T-helper 2 cell (primary cell): ENCODE results near the gene OTUB1.

Source experiments
- DNase-seq, 5 experiments: peaks; one replicate each; pipeline versions ENCODE4 v3.0.0 to v3.0.0-alpha.2; 2012 to 2022

OTUB1 gene

DNA sequence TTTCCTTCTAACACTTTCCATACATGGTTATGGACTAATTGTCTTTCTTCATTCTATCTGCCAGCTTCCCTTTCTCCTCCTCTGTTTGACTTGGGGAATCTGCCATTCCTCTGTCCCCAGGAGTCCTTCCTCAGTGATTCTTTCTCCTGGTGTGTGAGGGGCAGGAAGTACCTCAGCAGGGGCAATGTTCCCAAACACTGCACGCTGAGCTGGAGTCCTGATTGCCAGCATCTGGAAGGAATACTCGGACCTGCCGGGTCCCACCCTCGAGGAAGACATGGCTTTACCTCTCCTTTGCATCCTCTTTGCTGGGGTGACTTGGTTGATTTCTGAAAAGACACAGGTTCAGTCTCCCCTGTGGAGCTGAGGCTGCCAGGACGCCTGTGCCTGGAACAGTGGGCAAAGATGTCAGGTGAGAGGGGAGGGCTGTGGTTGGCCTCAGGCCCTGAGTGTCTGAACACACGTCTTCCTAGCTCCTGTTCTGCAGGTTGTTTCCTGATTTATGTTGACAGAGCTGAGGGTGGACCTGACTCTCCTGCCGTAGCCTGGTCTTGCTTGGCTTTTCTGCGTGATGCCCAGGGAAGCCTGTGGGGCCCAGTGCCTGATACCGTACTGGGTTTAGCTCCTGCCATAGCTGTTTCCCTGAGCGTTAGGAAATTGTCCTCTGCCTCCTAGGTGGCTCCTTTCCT lies 7.5 kb upstream of the OTUB1 start:
- no peak for DNase-seq

DNA sequence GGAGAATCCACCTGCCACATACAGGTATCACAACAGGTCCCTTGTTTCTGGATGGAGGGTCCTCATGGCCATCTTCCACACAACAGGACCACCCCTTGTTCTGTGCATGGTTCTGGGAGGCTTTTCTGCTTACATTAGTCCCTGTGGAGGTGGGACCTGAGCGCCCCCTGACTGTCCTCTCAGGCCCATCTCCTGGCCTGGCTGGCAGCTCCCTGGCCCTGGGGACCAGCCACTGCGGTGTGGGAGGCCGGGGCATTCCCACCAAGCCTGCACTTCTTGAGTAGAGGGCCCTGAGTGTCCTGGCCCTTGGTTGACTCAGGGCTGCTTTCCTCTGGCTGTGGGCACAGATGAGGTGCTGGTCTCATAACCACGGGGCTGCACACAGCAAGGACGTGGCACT lies 6.8 kb upstream of the OTUB1 start:
- DNase-seq = no peak

DNA sequence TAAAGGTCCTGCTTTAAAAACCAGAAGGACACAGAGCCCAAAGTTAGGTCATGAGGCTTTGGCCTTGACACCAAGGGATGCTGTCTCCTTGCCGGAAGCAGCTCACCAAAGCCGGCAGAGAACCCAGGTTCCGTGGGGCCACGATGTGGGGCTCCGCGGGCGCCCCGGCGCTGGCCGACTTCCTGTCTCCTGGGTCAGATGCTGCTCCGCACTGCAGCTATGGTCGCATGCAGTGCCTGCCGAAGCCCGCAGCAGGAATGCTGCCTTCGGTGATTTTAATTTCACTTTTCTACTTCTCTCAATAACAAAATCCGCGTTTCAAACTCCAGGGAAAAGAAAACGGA lies 454 bp upstream of the OTUB1 start:
- peak; percentile 30 to 83 (median 63) for DNase-seq

DNA sequence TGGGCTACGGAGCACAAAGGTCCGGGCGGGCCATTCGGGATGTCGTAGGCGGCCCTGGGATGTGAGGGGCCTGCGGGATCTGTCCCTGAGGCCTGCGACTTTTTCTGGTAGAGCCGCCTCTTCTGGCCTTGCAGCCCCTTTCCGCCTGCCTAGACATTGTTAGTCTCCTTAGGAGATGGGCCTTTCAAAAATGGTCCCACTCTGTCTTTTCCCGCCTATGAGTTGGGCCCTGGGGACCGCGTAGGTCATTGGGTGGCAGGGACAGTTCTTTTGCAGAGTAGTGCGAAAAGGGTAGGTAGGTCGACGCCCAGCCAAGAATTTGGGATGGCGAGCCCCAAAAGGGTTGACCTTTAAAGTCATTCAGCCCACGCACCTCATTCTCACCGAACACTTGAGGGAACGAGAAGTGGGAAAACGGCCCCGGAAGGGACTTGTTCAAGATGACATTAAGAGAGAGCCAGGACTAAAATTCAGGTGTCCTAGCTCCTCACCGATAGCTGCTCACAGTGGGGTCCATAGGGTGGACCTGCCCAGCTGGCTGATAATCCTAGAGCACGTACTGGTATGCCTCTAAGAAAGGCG lies 785 bp downstream of the OTUB1 start:
- DNase-seq = no peak

DNA sequence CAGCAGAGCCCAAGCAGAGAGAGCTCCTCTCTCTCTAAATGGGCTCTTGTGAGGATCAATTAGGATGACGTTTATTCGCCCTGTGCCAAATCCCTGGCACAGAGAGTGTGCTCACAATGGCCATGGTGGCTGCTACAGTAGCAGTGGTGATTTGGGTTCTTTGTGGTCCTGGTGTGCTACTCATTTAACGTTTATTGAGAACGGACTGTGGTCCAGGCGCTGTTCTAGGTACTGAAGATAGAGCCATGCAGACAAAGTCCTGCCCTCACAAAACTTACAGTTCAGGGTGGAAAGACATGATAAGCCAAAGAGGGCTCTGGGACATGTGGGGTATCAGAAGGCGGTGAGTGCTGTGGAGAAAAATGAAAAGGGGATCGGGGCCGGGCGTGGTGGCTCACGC lies 5.3 kb downstream of the OTUB1 start:
- DNase-seq = no peak

DNA sequence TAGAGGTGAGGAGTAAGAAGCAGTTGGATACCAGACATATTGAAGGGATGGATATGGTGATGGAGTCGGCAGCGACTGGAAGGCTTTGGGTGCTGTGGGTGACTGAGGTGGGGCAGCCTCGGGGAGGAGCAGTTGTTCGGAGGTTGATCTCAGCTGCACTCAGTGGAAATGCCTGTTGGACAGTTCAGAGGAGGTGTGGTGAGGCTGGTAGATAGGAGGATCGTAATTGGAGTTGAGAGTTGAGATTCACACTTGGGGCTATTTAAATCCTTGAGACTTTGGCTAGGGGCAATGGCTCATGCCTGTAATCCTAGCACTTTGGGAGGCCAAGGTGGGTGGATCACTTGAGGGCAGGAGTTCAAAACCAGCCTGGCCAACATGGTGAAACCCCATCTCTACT lies 6.9 kb downstream of the OTUB1 start:
- DNase-seq = no peak

DNA sequence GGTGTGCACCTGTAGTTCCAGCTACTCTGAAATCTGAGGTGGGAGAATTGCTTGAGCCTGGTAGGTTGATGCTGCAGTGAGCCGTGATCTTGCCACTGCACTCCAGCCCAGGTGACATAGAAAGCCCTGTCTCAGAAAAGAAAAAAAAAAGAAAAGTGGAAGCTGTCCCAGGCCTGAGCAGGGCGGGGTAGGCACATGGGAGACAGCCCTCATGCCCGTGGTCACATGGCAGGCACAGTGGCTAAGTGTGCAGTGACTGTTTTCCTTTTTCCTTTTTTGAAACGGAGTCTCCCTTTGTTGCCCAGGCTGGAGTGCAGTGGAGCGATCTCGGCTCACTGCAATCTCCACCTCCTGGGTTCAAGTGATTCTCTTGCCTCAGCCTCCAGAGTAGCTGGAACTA lies 7.8 kb downstream of the OTUB1 start:
- DNase-seq = no peak

DNA sequence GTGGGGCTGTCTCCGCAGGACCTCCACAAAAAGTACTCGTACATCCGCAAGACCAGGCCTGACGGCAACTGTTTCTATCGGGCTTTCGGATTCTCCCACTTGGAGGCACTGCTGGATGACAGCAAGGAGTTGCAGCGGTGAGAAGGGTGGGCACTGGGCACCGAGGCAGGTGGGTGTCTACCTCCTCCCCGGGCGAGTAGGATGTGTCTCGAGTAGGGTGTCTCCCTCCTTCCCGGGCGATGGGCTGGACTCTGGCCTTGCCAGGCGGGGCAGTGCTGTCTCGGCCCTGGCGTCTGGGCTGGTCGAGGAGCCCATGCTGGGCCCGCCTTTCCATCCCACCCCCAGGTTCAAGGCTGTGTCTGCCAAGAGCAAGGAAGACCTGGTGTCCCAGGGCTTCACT lies 10.3 kb downstream of the OTUB1 start:
- DNase-seq = no peak

DNA sequence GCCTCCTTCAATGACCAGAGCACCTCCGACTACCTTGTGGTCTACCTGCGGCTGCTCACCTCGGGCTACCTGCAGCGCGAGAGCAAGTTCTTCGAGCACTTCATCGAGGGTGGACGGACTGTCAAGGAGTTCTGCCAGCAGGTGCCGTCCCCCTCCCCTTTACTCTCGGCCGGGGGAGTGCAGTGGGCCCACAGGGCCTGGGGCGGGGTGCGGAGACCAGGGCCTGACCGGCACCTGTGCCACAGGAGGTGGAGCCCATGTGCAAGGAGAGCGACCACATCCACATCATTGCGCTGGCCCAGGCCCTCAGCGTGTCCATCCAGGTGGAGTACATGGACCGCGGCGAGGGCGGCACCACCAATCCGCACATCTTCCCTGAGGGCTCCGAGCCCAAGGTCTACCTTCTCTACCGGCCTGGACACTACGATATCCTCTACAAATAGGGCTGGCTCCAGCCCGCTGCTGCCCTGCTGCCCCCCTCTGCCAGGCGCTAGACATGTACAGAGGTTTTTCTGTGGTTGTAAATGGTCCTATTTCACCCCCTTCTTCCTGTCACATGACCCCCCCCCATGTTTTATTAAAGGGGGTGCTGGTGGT lies 11.0 kb downstream of the OTUB1 start:
- no peak for DNase-seq

DNA sequence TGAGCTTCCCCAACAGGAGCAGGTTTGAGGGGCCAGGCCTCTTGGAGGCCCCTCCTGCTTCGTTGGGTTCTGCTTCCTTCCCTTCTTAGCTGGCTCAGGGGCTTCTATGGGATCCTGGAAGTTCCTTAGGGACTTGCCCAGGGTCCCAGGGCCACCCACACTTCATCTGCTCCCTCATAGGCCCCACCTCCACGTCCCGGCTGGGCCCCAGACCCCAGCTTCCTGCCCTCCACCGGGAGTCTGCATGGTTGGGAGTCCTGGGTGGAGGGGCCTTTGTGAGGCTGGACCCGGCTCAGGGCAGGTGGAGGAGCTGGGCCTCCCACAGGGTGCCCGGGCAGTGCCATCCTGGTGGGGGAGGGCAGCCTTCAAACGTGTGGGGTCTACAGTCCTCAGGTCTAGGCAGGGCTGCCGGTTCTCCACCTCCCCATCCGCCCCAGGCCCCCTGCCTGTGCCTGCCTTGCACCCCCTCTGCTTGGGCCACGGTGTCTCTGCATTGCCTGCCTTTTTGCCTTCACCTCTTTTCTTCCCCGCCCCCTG lies 11.6 kb downstream of the OTUB1 start:
- no peak for DNase-seq

DNA sequence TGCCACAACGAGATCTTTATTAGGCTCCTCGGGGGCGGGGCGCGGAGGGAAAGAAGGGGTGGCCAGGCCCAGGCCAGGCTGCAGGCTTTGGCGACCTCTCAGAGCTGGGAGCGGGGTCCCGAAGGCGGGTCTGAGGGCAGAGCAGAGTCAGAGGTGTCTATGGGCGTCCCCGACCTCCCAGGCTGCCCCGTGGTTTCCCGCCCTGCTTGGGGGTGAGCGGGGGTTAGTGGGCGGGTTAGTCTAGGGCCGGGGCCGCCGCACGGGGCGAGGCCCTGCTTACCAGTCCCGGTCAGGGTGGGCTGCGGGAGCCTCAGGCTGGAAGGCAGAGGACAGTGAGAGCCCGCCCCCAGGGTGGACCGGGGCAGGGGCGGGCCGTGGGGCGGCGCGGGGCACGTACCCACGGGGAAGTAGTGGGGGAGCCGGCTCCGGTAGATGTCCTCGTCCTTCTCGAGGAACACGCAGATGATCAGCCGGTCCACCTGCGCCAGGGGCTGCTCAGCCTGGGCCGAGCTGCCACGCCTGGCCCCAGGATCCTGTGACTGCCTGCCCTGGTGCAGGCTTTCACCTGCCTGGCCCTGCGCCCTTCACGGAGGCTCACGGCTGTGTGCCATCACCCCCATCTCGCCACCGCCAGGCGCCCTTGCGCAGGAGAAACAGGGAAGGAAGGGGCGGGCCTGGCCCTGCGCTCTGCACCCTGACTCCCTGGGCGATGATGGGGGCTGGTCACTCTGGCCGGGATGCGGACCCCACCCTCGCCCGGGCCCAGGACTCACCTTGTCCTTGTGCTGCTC lies 12.5 kb downstream of the OTUB1 start:
- DNase-seq = peak in 1 of 5 experiments; percentile 20

DNA sequence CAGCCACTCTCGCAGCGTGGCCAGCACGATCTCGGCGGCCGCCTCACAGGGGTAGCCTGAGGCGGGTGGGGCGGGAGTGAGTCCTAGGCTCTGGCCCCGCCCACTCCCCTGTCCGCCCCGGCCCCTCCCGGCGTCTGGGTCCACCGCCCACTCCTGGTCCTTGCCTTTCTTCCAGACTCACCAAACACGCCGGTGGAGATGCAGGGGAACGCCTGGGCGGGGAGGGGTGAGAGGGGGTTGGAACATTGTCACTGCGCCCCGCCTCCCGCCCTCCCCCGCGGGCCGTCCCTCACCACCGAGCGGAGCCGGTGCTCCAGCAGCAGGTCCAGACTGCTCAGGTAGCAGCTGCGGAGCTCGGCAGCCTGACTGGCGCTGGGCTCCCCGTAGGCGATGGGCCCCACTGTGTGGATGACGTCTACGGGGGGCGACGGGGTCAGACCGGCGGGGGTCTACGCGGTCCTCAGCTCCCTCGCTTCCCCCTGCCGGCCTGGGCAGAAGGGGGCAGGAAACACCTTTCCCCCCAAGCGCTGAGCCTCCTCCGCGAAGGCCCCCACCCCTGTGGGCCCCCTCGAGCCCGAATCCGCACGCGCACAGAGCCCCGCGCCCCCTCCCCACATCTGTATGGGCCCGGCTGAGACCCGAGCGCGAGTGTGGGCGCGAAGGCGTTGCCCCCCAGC lies 13.2 kb downstream of the OTUB1 start:
- DNase-seq = peak; percentile 32 to 58 (median 51)

DNA sequence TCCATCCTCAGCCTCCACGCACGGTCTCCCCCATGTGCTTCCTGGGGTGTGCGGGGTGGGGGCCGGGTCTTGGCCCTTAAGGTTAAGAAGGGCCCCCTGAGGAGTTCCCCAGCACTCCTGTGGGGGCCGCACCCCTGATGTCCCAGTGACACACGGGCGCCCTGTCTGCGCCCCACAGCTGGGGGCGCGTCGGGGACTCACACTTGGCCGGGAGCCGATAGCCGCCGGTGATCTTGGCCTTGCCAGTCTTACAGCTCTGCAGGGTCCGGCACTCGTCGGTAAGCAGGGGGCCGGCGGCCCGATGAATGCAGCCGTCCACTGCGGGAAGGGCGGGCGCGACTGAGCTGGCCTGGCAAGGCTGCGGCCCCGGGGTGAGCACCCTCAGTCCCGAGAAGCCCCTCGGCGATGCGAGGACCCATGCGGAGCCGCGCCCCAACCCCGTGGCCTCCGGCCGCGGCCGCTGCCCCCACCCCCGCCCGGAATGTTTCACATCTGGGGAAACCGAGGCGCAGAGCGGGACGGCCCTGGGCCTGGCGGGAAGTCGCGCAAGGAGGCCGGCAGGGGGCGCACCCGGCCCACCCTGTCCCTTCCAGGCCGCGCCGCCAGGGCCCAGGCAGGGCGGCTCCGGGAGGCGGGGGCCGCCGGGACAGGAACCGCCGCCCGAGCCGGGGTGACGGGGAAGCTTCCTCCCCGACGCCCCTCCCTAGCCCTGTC lies 13.9 kb downstream of the OTUB1 start:
- DNase-seq = peak; percentile 54 to 79 (median 61)

DNA sequence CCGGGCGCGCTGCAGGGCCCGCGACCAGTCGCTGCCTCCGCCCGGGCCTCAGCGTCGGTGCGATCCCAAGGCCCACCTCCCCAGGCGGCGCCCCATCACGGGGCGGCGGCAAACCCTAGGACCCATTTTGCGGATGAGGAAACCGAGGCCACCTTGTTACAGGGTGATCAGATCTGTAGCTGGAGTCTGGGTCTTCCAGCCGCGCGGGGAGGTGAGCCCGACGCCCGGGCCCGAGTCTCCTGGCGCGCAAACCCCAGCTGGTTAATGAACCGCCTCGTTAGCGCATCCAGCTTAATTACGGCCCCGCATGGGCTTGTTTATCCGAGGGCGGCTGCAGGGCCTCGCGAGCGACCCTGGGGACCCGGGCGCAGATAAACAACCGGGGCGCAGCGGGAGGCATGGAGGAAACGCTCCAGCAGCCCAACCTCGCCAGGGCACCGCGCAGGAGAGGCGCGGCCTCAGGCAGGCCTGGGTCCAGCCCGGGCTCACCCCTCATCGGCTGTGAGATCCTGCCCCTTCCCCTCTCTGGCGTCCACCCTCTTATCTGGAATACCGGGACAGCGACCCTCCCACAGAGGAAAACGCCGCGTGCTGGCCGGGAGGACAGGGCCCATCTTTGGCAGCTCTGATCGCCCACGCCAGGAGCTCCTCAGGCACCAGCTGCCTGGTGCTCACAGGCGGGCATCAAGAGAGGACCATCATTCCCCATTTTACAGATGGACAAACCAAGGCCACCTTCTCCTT lies 14.7 kb downstream of the OTUB1 start:
- DNase-seq = no peak

DNA sequence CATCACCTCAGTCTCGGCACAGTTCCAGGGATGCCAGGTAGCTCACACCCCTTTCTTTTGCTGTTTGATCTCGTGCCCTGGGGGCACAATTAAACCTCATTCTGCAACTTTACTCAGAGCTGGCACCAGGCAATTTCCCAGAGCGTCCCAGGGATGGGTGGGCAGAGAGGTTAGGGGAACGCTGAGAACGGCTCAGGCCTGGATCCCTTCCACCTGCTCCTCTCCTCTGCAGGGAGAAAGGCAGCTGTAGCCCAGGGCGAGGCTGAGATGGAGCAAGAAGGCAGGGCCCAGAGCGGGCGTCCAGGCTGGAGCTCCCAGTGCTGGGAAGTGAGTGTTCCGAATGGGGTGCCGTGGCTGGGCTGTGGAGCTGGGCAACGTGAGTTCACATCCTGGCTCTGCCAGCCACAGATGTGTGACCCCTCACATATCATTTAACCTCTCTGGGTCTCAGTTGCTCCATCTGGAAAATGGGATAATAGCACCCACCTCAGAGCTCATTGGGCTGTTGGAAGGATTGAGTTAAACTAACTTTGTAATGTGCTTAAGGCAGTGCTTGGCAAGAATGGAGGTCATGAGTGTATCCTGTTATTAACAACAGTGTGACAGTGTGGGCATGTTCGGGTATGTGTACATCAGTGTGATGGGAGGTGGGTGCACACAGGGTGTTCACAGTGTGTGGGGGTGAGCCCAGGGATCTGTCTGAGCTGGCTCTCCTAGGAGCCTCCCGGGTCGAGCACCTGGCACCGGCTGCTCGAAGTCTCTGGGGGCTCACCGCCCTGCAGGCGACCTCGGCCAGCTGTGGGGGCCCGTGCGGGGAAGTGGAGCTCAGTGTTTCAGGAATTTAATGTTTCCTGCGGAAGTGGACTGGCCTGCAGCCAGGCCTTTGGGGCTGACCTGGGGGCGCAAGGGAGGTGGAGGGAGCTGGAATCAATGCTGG lies 15.5 kb downstream of the OTUB1 start:
- no peak for DNase-seq

DNA sequence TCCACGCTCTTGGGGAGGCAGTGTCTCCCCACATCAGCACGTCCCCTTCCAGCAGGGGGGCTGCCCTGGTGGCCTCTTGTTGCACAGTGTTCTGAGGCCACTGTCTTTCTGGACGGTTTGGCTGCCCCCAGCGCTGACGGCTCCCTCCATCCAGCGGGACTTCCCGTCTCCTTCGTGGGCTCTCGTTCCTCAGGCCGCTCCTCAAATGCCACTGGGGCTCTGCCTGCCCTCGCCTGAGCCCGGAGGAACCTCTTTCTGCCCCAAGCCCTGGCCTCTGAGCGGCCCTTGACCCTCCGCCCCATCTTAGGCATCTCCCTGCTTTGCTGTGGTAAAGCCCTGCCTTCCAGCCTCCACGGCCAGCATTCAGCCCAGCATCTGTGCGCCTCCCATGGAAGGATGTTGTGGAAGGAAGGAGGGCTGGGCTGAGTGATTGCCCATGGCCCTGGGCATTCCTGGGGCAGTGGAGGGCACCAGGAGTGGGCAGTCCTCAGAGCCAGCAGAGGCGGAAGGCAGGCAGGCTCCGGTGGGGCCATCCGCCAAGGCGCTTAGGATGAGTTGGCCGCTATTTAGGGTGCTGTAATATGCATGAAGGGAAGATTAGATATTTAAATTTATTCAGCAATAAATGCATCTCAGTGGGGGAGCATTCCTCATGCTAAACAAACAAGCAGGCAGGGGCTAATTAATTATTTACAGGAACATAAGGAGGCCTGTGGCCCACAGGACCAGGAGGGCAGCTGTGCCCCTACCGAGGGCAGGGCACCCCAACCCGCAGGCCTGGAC lies 17.8 kb downstream of the OTUB1 start:
- no peak for DNase-seq

DNA sequence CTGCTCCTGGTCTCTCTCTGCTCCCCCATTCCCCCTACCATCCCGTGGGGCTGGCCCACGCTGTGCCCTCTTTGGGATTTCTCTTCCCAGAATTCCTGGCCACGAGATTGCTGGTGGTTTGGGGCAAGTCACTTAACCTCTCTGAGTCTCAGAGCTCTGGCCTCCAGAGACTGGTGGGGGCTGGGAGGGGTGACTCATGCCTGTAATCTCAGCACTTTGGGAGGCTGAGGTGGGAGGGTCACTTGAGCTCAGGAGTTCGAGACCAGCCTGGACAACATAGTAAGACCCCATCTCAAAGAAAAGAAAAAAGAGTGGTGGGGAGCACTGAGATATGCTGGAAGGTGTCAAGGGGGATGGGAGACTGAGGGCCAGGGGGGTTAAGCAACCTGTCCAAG lies 18.3 kb downstream of the OTUB1 start:
- DNase-seq = no peak

DNA sequence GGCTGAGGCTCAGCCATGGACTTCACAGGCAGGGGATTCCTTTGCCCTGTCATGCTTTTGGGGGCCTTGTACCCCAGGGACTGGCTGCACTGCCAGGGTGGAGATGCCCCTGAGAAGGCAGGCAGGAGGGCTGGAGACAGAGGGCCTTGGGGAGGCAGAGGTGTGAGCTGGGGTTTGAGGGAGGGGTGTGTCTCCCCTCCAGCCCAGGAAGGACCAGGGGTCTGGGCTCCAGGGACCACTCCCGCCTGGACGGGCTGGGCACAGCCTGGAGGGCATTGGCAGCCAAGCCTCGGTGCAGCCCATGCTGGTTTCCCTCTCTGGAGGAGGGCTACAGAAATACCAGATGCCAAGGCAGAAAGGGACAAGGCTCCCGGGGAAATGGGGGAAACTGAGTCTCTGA lies 19.5 kb downstream of the OTUB1 start:
- no peak for DNase-seq

DNA sequence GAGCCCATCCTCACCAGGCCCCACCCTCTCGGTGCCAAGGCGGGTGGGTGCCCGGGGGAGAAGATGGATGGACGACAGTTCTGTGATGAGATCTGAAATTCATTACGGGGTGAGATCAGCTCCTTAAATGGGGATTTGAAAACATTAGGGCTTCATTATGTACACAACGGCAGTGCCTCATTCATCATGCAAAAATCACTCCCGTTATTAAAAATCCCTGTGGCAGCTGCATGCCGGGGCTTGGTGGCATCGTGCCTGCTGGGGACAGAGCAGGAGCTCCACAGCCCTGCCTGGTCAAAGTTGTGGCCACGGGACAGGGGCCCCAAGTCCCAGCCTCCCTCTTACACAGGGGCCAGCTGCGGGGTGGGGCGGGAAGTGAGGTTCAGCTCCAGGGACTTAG lies 20.2 kb downstream of the OTUB1 start:
- no peak for DNase-seq
